ENCODE results near the gene PKD1. TPM values are rescaled to one million over a fixed set of nuclear protein-coding genes. Genes with fewer than 3 reads are reported as not detected.

PKD1 gene
- total RNA-seq, 1 experiment from 2014 or later, result 72.8 TPM

DNA sequence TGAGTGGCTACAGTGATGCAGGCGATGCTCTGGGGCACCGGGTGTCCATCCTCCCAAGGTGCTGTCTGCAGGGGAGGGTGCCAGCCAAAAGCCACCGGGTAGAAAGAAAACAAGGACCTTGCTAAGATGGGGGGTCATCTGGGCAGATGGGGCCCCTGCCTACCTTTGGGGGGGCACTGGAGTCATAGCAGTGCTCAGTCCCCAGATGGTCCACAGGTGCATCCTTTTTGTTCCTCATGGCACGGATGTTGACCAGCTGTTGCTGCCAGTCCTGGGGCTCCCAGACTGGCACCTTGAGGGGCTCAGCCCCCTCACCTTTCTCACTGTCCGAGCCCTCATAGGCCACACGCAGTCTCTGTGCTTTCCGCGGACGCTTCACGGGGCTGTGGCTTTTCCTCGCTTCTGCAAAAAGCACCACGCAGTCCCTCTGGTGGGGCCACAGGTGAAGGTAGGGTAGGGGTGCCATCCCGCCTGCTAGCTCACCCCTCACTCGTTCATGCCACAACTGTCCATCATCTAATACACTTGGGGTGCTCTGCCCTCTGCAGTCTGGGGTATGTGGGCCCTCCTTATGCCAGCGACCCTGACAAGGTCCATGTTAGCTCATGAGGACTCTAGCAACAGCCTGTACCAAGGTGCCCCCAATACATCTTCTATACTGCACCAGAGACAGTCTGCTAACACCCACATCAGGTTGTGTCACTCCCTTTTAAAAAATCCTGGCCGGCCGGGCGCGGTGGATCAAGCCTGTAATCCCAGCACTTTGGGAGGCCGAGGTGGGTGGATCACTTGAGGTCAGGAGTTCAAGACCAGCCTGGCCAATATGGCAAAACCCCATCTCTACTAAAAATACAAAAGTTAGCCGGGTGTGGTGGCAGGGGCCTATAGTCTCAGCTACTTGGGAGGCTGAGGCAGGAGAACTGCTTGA lies 89.5 kb downstream of the PKD1 start:
- no peak for DNase-seq
- peak overlapping the region; percentile 95 for H3K9ac ChIP-seq (ENCODE audit: low read length)
- no peak overlapping the region for H3K27ac ChIP-seq (ENCODE audit: low read length)
- no peaks in the 10 kb centered on the region for H3K27me3 ChIP-seq (ENCODE audit: low read length)
- H3K9me3 ChIP-seq (ENCODE audit: low read length), result no peaks in the 10 kb centered on the region
- no peak overlapping the region for H2AFZ ChIP-seq (ENCODE audit: low read length)
- peak overlapping the region; percentile 100 for H3K4me3 ChIP-seq (ENCODE audit: low read length)
- H3K4me2 ChIP-seq (ENCODE audit: low read depth, low read length, poor library complexity, severe bottlenecking), result peak overlapping the region; percentile 100
- H3K36me3 ChIP-seq (ENCODE audit: insufficient read depth, low read length), result no peaks in the 10 kb centered on the region
- peaks cover 22% of the 10 kb centered on the region for H3K4me1 ChIP-seq (ENCODE audit: low read length)
- peaks cover 34% of the 10 kb centered on the region for H3K79me2 ChIP-seq (ENCODE audit: low read length)
- H3K9me2 ChIP-seq (replicated peaks; ENCODE audit: insufficient read depth, low read length), result no peaks in the 10 kb centered on the region
- no peaks in the 10 kb centered on the region for H4K20me1 ChIP-seq (ENCODE audit: insufficient read depth, low read depth, low read length)

DNA sequence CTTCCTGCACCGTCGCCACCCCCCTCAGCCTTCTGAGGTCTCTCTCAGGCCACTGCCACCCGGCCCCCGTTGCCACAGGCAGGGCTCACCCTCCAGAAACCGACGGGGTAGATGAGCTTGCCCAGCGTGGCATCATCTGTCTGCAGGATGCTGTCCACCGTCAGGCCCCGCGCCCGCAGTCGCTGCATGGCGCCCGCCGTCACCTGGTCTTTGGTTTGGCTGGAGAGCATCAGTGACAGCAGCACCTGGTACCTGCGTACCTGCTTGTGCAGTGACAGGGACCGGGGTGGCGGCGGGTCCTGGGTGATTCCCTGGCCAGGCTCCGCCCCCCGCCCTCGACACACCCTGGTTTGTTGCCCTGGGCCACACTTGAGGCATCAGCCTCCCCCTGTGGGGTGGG lies 91.2 kb downstream of the PKD1 start:
- no peaks in the 10 kb centered on the region for H4K20me1 ChIP-seq (ENCODE audit: insufficient read depth, low read depth, low read length)
- DNase-seq, result no peak

DNA sequence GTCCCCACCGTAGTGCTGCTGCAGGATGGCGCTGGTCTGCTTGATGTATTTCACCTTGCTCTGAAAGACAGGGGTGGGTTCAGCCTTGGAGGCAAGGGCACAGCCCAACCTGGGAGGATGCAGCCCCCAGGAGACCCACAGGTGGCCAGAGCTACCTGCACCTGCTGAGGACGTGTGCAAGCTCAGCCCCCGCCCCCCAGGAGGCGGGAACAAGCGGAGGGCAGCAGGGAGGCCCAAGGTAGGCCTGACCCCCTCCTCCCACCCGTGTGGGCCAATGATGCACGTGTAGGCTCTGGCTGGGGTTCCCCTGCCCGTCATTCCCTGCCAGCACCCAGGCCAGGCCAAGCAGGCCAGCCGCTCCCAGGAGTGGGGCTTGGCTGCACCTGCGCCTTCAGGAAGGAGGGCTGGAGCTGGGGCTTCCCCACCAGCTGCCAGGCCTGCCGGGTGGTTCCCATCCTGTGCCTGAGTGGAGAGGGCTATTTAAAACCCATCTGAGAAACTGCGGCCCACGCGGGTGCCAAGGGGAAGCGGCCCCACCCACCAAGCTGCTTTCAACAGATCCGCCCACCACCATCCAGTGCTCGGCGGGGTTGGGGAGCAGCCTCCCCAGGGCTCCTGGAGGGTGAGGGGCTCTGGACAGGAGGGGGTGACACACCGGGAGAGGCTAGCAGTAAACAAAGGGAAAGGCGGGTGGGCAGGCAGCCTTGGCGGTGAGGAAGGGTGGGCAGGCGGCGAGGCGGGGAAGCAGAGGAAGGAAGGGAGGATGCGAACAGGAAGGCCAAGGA lies 91.8 kb downstream of the PKD1 start:
- Histone ChIP-seq H3K9ac (ENCODE audit: low read length) (no peak overlapping the region), H2AFZ (ENCODE audit: low read length) (no peak overlapping the region), H3K4me1 (ENCODE audit: low read length) (peaks cover 17% of the 10 kb centered on the region), H4K20me1 (ENCODE audit: insufficient read depth, low read depth, low read length) (no peaks in the 10 kb centered on the region), H3K4me3 (ENCODE audit: low read length) (no peak overlapping the region), H3K9me3 (ENCODE audit: low read length) (no peaks in the 10 kb centered on the region), H3K27me3 (ENCODE audit: low read length) (no peaks in the 10 kb centered on the region), H3K79me2 (ENCODE audit: low read length) (peaks cover 25% of the 10 kb centered on the region), H3K4me2 (ENCODE audit: low read depth, low read length, poor library complexity, severe bottlenecking) (no peak overlapping the region), H3K27ac (ENCODE audit: low read length) (no peak overlapping the region), H3K36me3 (ENCODE audit: insufficient read depth, low read length) (no peaks in the 10 kb centered on the region), H3K9me2 (replicated peaks; ENCODE audit: insufficient read depth, low read length) (no peaks in the 10 kb centered on the region)
- DNase-seq, result no peak

More for the DNA sequence above, 91.2 kb downstream of the PKD1 start:
- Histone ChIP-seq H3K9me2 (replicated peaks; ENCODE audit: insufficient read depth, low read length) (no peaks in the 10 kb centered on the region), H2AFZ (ENCODE audit: low read length) (no peak overlapping the region), H3K4me1 (ENCODE audit: low read length) (peaks cover 22% of the 10 kb centered on the region), H3K27me3 (ENCODE audit: low read length) (no peaks in the 10 kb centered on the region), H3K27ac (ENCODE audit: low read length) (no peak overlapping the region), H3K79me2 (ENCODE audit: low read length) (peaks cover 31% of the 10 kb centered on the region), H3K36me3 (ENCODE audit: insufficient read depth, low read length) (no peaks in the 10 kb centered on the region), H3K9ac (ENCODE audit: low read length) (no peak overlapping the region), H3K9me3 (ENCODE audit: low read length) (no peaks in the 10 kb centered on the region), H3K4me3 (ENCODE audit: low read length) (no peak overlapping the region), H3K4me2 (ENCODE audit: low read depth, low read length, poor library complexity, severe bottlenecking) (no peak overlapping the region)

DNA sequence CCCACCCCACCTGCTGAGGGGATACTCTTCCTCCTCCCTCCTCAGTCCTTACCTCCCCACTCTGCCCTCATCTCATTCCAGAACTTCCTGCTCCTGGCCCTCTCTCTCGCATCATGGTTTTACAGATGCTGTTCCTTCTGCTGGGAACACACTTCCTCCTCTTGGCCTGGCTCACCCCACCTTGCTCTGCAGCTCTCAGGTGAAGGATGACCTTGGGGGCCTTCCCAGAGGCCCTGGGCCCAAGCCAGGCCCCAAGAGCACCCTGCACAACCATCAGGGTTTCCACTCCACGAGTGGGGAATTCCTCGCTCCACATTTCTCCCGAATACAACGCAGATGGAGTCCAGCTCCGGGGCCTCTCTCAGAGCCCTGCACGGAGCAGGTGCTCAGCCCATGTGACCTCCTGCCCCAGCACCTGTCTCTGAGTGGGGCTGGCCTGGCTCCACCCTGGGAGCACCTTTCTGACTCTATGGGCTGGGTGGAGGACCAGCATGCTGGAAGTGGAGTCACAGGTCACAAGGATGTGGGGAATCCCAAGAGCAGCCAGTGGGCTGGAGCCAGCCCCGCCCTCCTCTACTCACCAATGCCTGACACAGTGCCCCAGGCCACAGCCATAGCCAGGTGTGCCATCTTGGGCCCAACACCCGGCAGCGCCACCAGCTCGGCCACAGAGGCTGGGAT lies 92.6 kb downstream of the PKD1 start:
- no peak overlapping the region for H3K9ac ChIP-seq (ENCODE audit: low read length)
- H3K4me2 ChIP-seq (ENCODE audit: low read depth, low read length, poor library complexity, severe bottlenecking), result no peak overlapping the region

DNA sequence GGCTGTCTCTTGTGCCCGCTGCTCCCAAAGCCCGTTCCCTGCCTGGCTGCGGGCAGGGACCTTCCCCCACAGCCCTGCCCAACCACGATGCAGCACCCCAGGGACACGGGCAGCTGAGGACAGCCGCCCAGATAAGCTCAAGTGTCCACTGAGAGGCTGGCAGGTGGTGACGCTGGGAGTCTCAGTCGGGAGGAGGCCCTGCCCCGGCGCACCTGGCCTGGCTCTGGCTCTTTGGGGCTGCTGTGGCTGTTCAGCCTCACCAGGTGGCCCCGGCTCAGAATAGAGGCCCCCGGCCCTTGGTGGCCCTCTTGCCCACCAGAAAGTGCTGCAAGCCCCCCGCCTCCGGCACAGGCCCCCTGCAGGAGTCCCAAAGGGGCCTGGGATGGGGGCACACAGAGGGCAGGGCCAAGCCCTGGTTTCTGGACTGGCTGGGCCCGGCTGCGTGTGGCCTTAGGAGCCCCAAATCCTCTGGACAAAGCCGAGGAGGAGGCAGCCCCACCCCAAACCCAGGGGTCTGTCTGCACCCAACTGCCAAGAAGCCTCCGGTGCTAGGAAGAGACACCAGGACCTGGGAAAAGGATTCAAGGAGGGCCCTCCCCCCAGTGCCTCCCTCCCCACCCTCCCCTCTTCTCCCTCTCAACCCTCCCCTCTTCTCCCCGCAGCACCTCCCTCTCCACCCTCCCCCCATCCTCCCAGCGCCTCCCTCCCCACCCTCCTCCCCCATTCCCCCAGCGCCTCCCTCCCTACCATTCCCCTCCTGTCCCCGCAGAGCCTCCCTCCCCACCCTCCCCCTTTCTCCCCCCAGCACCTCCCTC lies 93.3 kb downstream of the PKD1 start:
- H3K4me3 ChIP-seq (ENCODE audit: low read length), result no peak overlapping the region
- H3K79me2 ChIP-seq (ENCODE audit: low read length), result peaks cover 15% of the 10 kb centered on the region
- peaks cover 12% of the 10 kb centered on the region for H3K4me1 ChIP-seq (ENCODE audit: low read length)
- no peaks in the 10 kb centered on the region for H4K20me1 ChIP-seq (ENCODE audit: insufficient read depth, low read depth, low read length)
- no peak for DNase-seq
- no peaks in the 10 kb centered on the region for H3K9me3 ChIP-seq (ENCODE audit: low read length)
- no peak overlapping the region for H3K27ac ChIP-seq (ENCODE audit: low read length)
- no peaks in the 10 kb centered on the region for H3K27me3 ChIP-seq (ENCODE audit: low read length)
- no peak overlapping the region for H3K9ac ChIP-seq (ENCODE audit: low read length)
- H2AFZ ChIP-seq (ENCODE audit: low read length), result no peak overlapping the region
- H3K36me3 ChIP-seq (ENCODE audit: insufficient read depth, low read length), result no peaks in the 10 kb centered on the region
- no peak overlapping the region for H3K4me2 ChIP-seq (ENCODE audit: low read depth, low read length, poor library complexity, severe bottlenecking)
- no peaks in the 10 kb centered on the region for H3K9me2 ChIP-seq (replicated peaks; ENCODE audit: insufficient read depth, low read length)

More for the DNA sequence above, 92.6 kb downstream of the PKD1 start:
- Histone ChIP-seq H3K4me1 (ENCODE audit: low read length) (peaks cover 12% of the 10 kb centered on the region), H3K27me3 (ENCODE audit: low read length) (no peaks in the 10 kb centered on the region), H3K27ac (ENCODE audit: low read length) (no peak overlapping the region), H4K20me1 (ENCODE audit: insufficient read depth, low read depth, low read length) (no peaks in the 10 kb centered on the region), H2AFZ (ENCODE audit: low read length) (no peak overlapping the region), H3K9me3 (ENCODE audit: low read length) (no peaks in the 10 kb centered on the region), H3K36me3 (ENCODE audit: insufficient read depth, low read length) (no peaks in the 10 kb centered on the region), H3K79me2 (ENCODE audit: low read length) (peaks cover 18% of the 10 kb centered on the region), H3K4me3 (ENCODE audit: low read length) (no peak overlapping the region), H3K9me2 (replicated peaks; ENCODE audit: insufficient read depth, low read length) (no peaks in the 10 kb centered on the region)
- no peak for DNase-seq

DNA sequence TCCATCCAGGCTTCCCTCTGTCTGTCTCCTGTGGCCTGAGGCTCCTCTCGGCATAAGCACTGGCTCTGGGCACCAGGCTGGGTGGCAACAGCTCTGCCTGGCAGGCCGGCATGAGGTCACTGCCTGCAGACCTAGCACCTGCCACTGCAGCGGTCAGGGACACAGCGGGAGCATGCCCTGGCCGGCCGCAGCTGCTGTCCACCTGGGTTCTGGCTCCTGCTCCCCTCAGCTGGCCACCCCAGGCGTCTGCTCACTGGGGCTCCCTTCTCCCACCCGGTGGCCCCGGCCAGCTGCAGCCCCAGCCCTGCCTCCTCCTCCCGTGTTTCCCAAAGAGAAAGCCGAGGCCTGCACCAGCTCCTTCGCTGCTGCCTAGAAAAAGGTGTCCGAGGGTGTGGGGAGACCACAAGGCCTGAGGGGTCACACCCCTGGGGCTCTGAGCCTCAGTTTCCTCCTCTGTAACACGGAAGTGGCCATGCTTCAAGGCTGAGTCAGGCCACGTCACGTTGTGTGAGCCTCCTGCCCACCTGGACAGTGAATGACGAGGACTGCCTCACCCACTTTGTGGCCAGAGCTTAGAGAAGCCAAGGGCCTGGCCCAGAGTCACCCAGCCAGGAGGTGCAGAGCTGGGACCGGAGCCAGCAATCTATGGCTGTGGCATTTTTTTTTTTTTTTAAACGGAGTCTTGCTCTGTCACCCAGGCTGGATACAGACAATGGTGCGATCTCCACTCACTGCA lies 94.7 kb downstream of the PKD1 start:
- Histone ChIP-seq H2AFZ (ENCODE audit: low read length) (no peak overlapping the region), H3K27ac (ENCODE audit: low read length) (no peak overlapping the region), H3K9ac (ENCODE audit: low read length) (no peak overlapping the region), H3K9me2 (replicated peaks; ENCODE audit: insufficient read depth, low read length) (no peaks in the 10 kb centered on the region), H3K9me3 (ENCODE audit: low read length) (no peaks in the 10 kb centered on the region), H4K20me1 (ENCODE audit: insufficient read depth, low read depth, low read length) (no peaks in the 10 kb centered on the region), H3K36me3 (ENCODE audit: insufficient read depth, low read length) (no peaks in the 10 kb centered on the region), H3K4me1 (ENCODE audit: low read length) (no peaks in the 10 kb centered on the region; the same call in 1 of the 2 replicates), H3K79me2 (ENCODE audit: low read length) (peaks cover 3% of the 10 kb centered on the region; the same call in 1 of the 2 replicates), H3K27me3 (ENCODE audit: low read length) (no peaks in the 10 kb centered on the region), H3K4me2 (ENCODE audit: low read depth, low read length, poor library complexity, severe bottlenecking) (no peak overlapping the region), H3K4me3 (ENCODE audit: low read length) (no peak overlapping the region)
- DNase-seq, result no peak

DNA sequence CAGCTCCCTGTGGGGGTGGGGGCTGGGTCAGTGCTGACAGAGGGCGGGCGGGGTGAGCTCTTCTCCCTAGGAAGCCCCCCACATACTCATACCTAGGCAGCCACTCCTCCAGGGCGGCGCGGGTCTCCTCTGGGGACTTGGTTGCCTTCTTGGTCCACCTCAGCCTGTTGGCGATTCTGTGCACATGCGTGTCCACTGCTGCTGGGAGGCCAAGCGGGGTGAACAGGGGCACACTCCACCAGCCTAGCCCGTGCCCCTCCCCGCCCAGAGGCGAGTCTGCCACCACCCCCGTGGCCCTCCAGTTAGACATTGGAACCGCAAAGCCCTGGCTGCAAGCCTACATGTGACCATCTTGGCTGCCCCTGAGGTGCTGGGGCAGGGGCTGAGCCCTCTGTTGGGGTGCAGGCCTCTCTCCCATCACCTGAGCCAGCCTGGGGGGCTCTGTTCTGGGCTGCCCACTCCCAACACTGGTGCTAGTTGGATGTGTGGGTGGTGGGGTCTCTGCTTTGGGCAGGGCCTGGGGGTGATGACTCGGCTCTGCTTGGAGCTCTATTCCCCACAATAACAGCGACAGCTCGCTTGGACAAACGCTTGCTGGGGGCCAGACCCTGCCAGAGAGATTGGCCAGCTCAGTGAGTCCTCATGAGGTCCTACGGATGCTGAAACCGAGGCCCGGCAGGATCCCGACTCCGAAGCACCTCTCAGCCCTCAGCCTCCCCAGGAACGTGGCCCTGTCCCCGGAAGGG lies 95.5 kb downstream of the PKD1 start:
- DNase-seq, result no peak
- Histone ChIP-seq H3K9me3 (ENCODE audit: low read length) (no peaks in the 10 kb centered on the region), H3K4me3 (ENCODE audit: low read length) (no peak overlapping the region), H3K36me3 (ENCODE audit: insufficient read depth, low read length) (no peaks in the 10 kb centered on the region), H3K79me2 (ENCODE audit: low read length) (no peaks in the 10 kb centered on the region), H3K9ac (ENCODE audit: low read length) (no peak overlapping the region), H3K27ac (ENCODE audit: low read length) (no peak overlapping the region), H4K20me1 (ENCODE audit: insufficient read depth, low read depth, low read length) (no peaks in the 10 kb centered on the region), H2AFZ (ENCODE audit: low read length) (no peak overlapping the region), H3K4me1 (ENCODE audit: low read length) (no peaks in the 10 kb centered on the region), H3K27me3 (ENCODE audit: low read length) (no peaks in the 10 kb centered on the region), H3K9me2 (replicated peaks; ENCODE audit: insufficient read depth, low read length) (no peaks in the 10 kb centered on the region), H3K4me2 (ENCODE audit: low read depth, low read length, poor library complexity, severe bottlenecking) (no peak overlapping the region)
